ENCODE measurements around the gene TOMM6. TPM values are rescaled to one million over a fixed set of nuclear protein-coding genes. Genes with fewer than 3 reads are reported as not detected.

The TOMM6 gene
- total RNA-seq, 1 experiment from 2014 or later: 157 TPM

DNA sequence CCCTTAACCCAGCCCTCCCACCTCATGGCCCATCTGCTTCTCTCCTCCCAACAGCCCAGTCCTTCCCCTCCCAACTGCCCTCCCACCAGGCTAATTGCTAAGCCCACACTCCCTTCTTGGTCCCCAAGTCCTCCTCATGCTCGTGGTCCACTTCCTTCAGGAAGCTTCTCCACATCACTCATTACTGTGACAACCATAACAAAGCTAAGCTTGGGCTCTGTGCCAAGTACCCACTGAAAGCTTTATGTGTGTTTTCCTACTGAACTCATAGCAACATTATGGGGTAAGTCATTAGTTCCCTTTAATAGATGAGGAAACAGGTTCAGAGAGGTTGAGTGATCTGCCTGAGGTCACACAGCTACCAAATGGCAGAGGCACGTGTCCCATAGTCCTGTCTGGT lies 24.0 kb upstream of the TOMM6 start:
- peak; percentile 41 for DNase-seq (ENCODE audit: low read depth)

DNA sequence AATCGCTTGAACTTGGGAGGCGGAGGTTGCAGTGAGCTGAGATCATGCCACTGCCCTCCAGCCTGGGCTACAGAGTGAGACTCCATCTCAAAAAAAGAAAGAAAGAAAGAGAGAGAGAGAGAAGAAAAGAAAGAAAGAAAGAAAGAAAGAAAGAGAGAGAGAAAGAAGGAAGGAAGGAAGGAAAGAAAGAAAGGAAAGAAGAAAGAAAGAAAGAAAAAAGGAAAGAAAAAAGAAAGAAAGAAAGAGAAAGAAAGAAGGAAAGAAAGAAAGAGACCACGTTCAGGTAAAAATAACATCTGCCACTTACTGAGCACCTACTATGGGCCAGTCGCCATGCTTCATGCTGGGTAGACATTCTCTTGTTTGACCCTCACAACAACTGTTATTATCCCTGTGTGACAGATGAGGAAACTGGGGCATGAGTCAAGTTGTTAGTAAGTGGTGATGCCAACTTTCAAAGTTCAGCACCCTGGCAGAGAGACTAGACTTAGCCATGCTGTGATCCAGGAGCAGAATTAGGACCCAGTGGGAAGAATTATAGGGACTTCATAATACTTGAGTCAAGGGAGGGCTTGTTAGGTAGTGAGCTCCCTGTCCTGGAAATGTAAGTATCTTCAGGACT lies 21.3 kb upstream of the TOMM6 start:
- DNase-seq (ENCODE audit: low read depth): peak; percentile 60

DNA sequence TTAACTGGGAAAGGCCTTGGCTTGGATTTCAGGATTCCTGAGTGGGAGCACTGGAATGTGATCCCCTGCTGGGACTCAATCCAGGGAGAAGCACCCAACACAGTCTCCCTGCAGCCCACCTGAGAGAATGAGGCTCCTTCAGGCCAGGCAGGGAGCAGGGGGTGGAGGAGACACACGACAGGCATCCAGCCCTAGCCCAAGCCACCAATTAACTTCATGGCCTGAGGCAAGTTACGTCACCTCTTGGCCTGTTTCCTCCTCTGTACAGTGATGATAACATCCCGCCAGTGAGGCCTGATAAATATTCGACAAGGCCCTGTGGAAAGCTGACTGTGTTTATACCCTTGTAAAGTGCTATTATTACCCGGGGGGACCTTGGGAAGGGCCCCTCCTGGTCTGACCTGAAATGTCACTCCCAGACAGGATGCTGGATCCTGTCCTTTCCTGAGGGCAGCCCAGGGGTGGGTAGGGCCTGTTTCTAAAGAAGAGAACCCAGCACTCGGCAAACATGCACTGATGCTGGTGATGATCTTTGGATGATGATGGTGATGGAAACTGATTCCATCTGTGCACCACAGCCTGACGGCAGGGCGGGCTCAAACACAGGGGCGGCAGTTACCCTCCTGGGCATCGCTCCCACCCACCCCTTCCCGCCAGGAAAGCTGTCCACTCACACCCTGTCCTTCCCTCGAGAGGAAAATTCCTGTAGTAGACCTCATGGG lies 20.2 kb upstream of the TOMM6 start:
- peak; percentile 98 for DNase-seq (ENCODE audit: low read depth)

DNA sequence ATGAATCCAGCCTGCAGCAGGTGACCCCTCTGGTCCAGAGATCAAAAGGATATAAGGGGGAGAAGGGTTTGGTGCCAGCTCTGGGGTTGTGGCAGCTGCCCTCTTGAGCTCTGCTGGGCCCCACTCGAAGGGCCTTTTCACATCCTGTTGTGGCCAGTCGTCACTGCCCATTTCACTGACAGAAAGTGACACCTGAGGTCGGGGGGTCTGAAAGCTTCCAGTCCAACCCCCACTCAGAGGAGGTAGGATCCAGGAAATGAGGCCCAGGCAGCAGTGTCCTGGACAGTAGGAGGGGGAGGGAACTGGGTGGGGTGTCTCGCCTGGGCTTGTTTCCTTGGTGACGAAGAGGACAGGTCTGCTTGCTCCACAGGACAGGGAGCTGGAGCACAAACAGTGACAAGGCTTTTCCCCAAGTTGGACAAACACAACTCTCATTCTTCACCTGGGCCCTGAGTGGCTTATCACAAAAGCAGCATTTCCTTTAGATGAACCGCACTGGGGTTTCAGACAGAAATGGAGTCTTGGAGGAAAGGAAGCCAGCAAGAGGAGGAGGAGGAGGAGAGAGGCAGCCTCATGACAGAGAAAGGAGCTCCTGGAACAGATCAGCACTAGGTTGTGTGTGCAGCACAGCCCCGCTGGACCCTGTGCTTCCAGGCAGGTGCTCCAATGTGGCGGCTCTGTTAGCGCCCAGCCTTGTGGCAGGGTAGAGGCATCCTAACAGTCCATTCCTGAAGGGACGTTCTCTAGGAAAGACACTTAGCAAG lies 18.8 kb upstream of the TOMM6 start:
- DNase-seq (ENCODE audit: low read depth): no peak

GRCh38 chr6:41769376-41769775 lies 18.1 kb upstream of the TOMM6 start:
- DNase-seq (ENCODE audit: low read depth): no peak

DNA sequence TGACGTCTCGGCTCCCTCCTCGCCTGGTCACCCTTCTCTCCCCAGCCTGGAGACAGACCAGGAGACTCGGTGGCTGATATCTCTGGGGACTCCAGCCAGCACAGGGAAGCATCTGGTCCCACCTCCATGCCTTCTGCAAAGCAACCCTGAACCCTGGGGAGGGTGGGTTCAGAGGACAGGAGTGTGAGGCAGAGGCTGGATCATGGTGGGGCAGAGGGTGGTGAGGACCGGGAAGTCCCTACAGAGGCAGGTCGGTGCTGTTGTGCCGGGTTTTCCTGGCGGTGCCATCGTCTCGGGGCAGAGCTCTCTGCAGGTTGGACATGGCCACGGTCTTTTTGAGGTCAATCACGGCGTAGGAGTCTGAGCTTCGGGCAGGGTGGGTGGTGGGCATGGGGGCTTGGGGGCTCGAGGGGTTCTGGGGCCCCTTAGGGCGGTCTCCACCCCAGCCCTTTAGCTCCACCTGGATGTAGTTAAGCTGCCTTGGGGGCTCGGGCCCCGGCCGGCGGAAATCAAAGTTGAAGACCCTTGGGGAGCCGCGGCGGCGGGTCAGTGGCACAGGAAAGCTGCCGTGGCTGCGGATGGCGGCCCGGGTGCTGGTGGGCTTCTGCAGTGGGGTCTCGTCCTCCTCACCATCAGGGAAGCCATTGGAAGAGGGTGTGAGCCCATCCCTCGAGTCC lies 17.0 kb upstream of the TOMM6 start:
- no peak for DNase-seq (ENCODE audit: low read depth)

DNA sequence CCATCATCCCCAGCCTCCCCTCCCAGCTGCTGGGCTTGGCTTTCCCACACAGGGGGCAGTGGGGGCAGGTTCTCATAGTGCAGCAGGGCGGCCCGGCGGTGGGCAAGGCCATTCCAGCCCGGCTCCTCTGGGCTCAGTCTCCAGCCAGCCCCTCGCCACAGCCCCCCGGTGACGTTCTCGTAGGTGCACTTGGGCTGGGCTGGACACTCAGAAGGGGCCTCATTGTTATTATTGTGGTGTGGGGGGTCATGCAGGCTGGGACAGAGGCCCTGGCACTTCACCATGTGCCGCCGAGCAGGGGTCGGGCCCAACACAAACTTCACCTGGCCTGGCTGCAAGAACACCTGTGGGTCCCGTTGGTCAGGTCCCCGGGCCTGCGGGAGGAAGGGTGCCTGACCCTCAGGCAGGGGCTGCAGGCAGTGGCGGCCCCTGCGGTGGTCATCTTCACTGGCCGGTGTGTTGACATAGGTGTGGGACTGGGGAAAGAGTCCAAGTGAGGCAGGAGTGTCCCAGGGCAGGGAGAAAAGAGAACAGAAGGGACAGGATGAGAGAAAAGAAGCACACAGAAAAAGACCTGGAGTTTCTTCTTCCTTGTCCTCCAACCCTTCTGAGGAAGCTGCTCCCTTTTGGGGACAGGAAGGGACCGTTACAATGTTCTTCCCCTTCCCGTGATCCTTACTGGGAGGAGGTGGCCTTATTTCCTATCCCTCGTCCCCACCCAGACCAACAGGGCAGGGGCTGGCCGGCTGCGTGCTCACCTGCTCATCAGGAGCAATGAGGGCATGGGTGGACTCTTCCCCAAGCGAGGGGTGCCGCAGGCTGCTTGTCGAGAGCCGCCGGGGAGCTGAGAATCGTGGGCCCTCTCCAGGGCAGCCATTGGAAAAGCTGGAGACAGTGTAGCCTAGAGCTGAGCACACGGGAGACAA lies 16.2 kb upstream of the TOMM6 start:
- no peak for DNase-seq (ENCODE audit: low read depth)

DNA sequence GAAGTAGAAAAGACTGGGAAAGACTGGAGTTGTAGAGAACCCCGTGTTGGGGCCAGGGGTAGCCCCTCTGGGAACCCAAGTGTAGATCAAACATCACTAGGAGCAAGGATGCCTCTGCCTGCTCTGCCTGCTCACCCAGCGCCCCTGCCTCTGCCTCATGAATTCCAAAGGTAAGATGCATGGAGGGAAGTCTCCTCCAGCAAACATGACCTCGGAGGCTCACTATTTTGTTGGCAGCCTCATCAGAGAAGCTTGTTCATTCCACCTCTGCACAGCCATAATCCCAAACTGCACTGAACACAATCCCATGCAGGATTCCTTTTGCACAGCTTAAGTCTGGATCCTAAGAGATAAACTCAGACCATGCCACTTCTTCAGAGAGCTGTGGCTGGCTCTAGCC lies 12.7 kb upstream of the TOMM6 start:
- no peak for DNase-seq (ENCODE audit: low read depth)

DNA sequence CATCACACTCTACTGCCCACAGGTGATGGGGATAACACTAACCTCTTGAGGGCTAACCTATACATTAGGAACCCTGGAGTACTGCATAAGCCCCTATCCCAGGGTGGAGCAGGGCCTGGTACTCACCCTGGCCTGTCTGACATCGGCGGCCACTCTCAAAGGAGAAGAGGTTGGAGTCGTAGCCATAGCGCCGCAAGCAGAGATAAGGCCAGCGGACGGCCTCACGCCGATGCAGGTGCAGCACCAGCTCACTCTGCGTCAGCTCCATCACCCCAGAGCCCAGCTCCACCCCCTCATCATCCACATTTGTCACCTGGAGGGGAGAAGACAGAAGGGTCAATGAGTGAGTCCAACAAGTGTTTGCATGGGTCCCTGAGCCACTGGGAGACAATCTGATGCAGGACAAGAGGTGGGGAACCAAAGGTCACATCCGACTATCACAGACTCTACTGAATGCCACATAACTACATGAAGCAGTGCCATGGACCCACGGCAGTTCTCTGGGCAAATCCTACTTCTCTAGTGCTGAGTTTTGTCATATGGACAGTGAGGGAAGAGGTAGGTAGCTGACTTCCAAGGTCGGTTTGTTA lies 12.1 kb upstream of the TOMM6 start:
- DNase-seq (ENCODE audit: low read depth): no peak

- DNase-seq (ENCODE audit: low read depth): no peak
These were observed 9.8 kb upstream of the TOMM6 start for GRCh38 chr6:41777551-41778285.

DNA sequence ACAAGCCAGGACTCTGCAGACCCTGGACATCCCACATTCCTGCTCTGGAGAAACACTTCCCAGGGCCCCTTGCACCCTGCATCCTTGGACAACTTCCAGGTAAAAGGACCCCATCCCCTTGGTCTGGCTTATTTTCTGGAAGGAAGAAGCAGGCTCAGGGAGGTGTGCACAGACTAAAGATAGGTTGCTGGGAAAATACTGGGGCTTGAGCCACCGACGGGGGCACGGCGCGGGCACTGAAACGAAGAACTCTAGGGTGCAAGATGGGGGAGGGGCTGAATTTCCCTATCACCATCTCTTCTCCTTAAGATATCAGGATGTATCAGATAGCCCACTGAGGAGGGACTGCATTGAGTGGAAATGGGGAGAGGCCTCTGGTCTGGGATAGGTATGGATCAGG lies 8.6 kb upstream of the TOMM6 start:
- no peak for DNase-seq (ENCODE audit: low read depth)

GRCh38 chr6:41779336-41779735 lies 8.2 kb upstream of the TOMM6 start:
- no peak for DNase-seq (ENCODE audit: low read depth)

DNA sequence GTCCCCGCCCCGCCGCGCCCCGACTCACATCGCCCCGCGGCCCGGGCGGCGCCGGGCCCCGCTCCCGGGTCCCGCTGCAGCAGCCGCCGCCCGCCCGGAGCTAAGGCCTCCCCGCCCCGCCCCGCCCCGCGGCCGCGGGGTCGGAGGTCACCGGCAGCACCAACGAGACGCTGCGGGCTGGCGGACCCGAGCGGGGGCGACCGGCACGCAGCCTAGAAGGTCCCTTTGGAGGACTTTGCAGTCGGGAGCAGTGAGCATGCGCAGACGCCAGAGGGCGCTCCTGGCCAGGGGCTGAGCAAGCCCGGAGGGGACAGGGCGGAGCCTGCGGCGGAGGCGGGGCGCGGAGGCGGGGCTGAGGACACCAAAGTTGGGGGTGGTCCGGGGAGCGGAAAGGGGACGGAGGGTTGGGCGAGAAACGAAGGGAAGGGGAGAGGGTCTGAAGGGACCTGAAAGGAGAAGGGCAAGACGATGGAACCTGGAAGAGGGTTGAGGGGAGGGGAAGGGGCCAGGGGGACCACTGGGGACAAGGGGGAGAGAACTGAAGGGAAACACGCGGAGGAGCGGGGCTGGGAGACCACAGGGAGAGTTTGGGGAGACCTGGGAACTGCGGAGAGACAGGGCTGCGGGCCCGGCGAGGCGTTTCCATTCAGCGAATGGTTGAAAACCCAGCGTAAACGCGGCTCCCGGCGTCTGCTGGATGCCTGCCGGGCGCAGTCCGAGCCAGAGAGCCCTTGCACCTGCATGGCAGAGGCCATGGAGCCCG lies 7.5 kb upstream of the TOMM6 start, which contains the start of gene FRS3:
TSS of gene FRS3 (minus strand) at position 113 of the 763 bp plus-strand sequence. CDS start 2,913 bp downstream, outside the sequence.
- DNase-seq (ENCODE audit: low read depth): peak; percentile 89

GRCh38 chr6:41780551-41781365 lies 6.7 kb upstream of the TOMM6 start, which contains the start of gene PRICKLE4:
Gene PRICKLE4, plus strand, starts transcription at chr6:41780782. Its CDS starts 2,692 bp downstream, at chr6:41783474.
- DNase-seq (ENCODE audit: low read depth): peak; percentile 76

DNA sequence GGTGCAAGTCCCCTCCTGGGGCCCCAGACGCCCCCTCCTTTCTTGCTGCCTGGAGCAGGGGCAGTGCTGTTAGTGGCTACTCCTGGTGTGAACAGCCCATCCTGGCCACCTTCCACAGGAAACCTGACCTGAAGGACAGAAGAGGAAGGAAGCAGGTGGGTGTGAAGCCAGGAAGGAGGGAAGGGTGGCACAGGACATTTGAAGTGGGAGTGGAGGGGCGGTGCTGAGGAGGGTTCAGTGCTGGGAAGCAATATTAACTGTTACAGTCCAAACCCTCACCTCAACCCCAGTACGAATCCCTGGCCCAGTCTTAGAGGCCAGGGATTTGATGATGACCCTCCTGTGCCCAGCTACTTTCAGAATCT lies 6.1 kb upstream of the TOMM6 start:
- peak; percentile 21 for DNase-seq (ENCODE audit: low read depth)

GRCh38 chr6:41783106-41783780 lies 4.3 kb upstream of the TOMM6 start:
- no peak for DNase-seq (ENCODE audit: low read depth)

- peak; percentile 32 for DNase-seq (ENCODE audit: low read depth)
These were observed 2.8 kb upstream of the TOMM6 start for GRCh38 chr6:41784581-41785171.

All from M059J (cell line).